GM12864 (cell line): ENCODE measurements around the gene MYMK.

Source experiments
- DNase-seq: peaks from one replicate; pipeline ENCODE4 v3.0.0-alpha.2; 2011; ENCODE audit warnings: low read depth
- H3K4me3 ChIP-seq: 2 replicates; pipeline ENCODE4 v1.5.1; 2011; ENCODE audit warnings: mild to moderate bottlenecking, low read depth, low read length, control low read depth
- TF ChIP-seq, protein P1 (sequence below): IDR thresholded peaks from 2 replicates; pipeline ENCODE4 v1.5.1; 2011; ENCODE audit warnings: low read depth, mild to moderate bottlenecking, moderate library complexity, low read length, control low read depth, inconsistent platforms; ENCODE audit errors: missing control alignments

MYMK gene

DNA sequence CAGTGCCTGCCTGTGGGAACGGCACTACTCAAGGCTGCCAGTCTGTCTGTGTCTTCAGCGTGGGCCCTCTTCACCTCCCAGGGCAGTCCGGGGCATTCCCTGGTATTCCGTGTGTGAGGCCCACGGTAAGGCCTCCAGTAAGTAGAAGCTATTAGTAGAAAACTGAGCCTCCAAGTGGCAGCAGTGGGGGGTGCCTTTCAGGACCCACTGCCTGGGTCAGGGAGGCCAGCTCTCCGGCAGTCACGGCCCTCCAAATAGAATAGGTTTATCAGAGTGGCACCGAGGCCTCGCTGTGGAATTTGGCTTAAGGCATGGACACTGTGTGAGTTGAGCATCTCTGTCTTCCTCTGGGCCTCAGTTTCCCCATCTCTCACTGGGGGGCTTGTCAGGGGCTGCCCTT, 32.8 kb upstream of the MYMK start:
- DNase-seq: no peak
- TF ChIP-seq, protein P1, sequence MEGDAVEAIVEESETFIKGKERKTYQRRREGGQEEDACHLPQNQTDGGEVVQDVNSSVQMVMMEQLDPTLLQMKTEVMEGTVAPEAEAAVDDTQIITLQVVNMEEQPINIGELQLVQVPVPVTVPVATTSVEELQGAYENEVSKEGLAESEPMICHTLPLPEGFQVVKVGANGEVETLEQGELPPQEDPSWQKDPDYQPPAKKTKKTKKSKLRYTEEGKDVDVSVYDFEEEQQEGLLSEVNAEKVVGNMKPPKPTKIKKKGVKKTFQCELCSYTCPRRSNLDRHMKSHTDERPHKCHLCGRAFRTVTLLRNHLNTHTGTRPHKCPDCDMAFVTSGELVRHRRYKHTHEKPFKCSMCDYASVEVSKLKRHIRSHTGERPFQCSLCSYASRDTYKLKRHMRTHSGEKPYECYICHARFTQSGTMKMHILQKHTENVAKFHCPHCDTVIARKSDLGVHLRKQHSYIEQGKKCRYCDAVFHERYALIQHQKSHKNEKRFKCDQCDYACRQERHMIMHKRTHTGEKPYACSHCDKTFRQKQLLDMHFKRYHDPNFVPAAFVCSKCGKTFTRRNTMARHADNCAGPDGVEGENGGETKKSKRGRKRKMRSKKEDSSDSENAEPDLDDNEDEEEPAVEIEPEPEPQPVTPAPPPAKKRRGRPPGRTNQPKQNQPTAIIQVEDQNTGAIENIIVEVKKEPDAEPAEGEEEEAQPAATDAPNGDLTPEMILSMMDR: no peak
- no peak overlapping the region for H3K4me3 ChIP-seq

DNA sequence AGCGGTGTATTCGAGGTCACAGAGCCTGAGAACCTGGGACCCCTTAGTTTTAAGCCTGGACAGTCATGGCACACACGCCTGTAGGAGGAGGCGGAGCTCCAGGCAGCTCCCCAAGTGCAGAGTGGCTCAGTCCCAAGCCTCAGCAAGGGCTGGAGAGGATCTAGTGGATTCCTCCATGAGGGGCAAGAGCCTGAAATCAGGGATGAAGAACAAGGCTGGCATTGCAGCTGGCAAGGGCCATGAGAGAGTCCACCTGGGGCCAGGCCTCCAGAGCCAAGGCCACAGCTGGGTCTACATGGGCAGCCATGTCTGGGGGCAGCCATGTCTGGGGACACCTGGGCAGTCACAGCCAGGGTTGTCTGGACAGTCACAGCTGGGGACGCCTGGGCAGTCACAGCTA, 31.6 kb upstream of the MYMK start:
- no peak for DNase-seq
- TF ChIP-seq, protein P1: no peak
- H3K4me3 ChIP-seq: no peak overlapping the region

DNA sequence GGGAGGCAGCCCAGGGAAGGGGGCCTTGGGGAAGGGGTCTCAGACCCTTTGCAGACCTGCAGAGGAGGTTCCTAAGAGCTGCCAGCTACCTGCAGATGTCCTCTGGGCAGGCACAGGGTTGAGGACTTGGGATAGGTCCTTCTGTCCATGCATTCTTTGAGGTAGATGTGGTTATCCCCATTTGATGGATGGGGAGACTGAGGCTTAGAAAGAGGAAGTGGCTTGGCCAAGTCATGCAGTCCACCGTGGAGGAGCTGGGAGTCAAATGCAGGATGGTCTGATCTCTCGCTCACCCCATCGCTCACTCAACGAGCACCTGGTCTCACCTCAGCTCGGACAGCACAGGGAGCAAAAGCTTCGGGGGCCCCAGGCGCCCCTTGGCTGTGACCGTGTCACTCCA, 30.0 kb upstream of the MYMK start:
- DNase-seq: no peak
- no peak overlapping the region for H3K4me3 ChIP-seq
- TF ChIP-seq, protein P1: no peak

DNA sequence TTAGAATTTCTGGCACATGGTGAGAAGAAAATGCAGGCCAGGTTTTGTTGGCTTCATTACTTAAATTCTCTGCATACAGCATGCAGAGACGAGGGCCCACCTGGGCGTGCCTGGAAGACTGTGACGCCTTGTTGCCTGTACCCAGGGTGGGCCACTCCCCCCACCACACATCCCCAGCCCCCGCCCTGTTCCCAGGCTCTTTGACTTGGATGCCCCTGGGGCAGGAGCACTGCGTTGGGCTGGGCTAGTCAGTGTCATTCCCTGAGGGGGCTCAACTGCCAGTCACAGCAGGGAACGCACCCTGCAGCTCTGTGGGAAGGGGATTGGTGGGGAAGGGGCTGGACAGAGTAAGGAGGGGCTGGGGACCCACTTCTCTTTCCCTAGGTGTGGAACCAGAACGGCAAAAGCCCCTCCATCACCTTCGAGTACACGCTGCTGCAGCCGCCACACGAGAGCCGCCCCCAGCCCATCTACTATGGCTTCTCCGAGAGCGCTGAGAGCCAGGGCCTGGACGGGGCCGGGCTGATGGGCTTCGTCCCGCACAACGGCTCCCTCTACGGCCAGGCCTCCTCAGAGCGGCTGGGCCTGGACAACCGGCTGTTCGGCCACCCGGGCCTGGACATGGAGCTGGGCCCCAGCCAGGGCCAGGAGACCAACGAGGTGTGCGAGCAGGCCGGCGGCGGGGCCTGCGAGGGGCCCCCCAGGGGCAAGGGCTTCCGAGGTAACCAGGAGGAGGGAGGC, 29.4 kb upstream of the MYMK start:
- no peak overlapping the region for H3K4me3 ChIP-seq
- TF ChIP-seq, protein P1: no peak
- DNase-seq: no peak

DNA sequence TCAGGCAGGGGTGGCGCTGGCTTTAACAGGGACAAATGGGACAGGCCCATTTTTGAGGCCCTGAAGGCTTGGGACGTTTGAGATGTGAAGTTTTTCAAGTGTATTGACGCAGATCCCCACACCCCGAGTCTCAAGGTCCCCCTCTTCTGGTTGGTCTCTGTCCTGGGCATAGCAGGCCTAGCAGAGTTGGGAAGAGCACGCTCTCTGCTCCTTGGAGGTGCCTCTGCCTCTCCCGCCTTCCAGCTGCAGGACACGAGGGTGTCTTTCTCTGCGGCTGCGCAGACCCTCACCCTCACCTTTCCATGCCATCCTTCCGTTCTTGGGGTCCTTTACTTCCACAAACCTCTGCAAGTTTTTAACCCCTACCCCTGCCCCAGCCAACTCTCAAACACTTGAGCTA, 28.4 kb upstream of the MYMK start:
- TF ChIP-seq, protein P1: no peak
- no peak overlapping the region for H3K4me3 ChIP-seq
- no peak for DNase-seq

DNA sequence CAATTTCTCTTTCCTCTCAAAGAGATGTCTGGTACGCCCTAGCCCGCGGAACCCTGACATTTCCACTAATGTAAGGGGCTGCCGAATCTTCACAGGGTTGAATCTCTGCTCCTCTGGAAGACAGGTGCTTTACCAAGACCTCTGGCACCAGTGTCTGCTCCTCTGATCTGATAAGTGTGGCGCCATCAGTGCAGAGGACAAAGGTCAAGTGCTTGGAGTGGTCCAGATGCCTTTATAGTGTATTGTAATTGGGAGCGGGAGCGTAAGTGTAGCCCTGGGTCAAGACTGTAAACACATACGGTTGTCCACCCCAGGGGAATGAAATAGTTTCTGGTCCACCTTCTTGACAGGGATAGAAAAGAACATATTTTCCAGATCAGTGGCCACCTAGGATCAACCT, 27.5 kb upstream of the MYMK start:
- no peak for DNase-seq
- H3K4me3 ChIP-seq: no peak overlapping the region
- TF ChIP-seq, protein P1: no peak

DNA sequence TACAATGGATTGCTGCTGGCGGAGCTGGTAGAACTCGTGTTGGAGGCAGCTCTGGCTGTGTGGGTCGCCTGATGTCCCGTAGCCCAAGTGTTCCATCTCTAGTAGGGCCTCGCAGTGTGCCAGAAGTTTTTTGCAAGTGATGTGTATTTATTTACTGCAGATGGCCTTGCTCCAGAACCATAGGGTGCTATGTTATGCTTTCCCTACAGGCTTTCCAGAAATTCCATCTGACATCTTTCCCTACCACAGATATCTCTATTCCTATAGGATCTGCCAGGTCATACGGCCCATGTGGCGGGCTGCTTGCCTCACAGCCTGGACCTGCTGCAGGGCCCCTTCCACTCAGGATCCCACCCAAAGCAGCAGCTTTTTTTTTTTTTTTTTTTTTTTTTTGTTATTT, 26.7 kb upstream of the MYMK start:
- no peak overlapping the region for H3K4me3 ChIP-seq
- no peak for DNase-seq
- TF ChIP-seq, protein P1: no peak
